K562 (cell line): Measurements from ENCODE around the gene RRAD. TPM values are rescaled to one million over a fixed set of nuclear protein-coding genes. Genes with fewer than 3 reads are reported as not detected.

Experiments used
- CBFB ChIP-seq: sonication (generic); formaldehyde crosslinking; IDR thresholded peaks from 2 replicates; pipeline ENCODE4 v1.4.0; 2020; ENCODE audit warnings: mild to moderate bottlenecking, missing genetic modification reagents
- CREM ChIP-seq: IDR thresholded peaks from 2 replicates; pipeline ENCODE4 v1.6.1; 2014; ENCODE audit warnings: antibody characterized with exemption, low read depth
- CTBP1 ChIP-seq: fragments of 450-650 bp; IDR thresholded peaks from 2 replicates; pipeline ENCODE4 v1.6.1; 2016; ENCODE audit warnings: borderline replicate concordance
- EP300 ChIP-seq: IDR thresholded peaks from 2 replicates; pipeline ENCODE4 v1.6.1; 2012; ENCODE audit warnings: low read length, improper control_type of control experiment
- ETV5 ChIP-seq: sonication (generic); formaldehyde crosslinking; IDR thresholded peaks from 2 replicates; pipeline ENCODE4 v1.4.0; 2020; ENCODE audit warnings: low read depth, mild to moderate bottlenecking, missing genetic modification reagents
- FOXJ2 ChIP-seq: fragments of 200-800 bp; sonication (Bioruptor generic); IDR thresholded peaks from 2 replicates; pipeline ENCODE4 v1.6.1; 2016; ENCODE audit warnings: missing genetic modification characterization, missing compliant biosample characterization
- GTF2E2 ChIP-seq: fragments of 200-800 bp; sonication (Bioruptor generic); IDR thresholded peaks from 2 replicates; pipeline ENCODE4 v1.6.1; 2016; ENCODE audit warnings: missing genetic modification characterization, missing compliant biosample characterization
- JUNB ChIP-seq: fragments of 450-650 bp; formaldehyde crosslinking; conservative IDR thresholded peaks from 2 replicates; pipeline ENCODE4 v1.4.0; 2020; ENCODE audit warnings: mild to moderate bottlenecking
- KLF16 ChIP-seq: IDR thresholded peaks from 2 replicates; pipeline ENCODE4 v1.6.1; 2016; ENCODE audit warnings: antibody characterized with exemption
- NEUROD1 ChIP-seq: fragments of 150-350 bp; IDR thresholded peaks from 2 replicates; pipeline ENCODE4 v1.6.1; 2014; ENCODE audit warnings: borderline replicate concordance, low read length, low read depth; ENCODE audit not compliant: partially characterized antibody
- PHF8 ChIP-seq: fragments of 200-600 bp; sonication (generic); IDR thresholded peaks from 2 replicates; pipeline ENCODE4 v1.6.1; 2012; ENCODE audit warnings: mixed run types, mild to moderate bottlenecking, inconsistent platforms, low read length, moderate library complexity, borderline replicate concordance
- SIN3A ChIP-seq, 2 experiments: fragments of 150-350 bp in 1 of 2; IDR thresholded peaks; 2 replicates each; pipeline ENCODE4 v1.6.1; 2011 to 2016; ENCODE audit warnings: borderline replicate concordance in 2 of 2, low read depth in 2 of 2, low read length in 2 of 2, mild to moderate bottlenecking in 2 of 2, moderate library complexity in 2 of 2; ENCODE audit not compliant: control insufficient read depth in 1 of 2
- SIX5 ChIP-seq, 2 experiments: IDR thresholded peaks; 2 replicates each; pipeline ENCODE4 v1.6.1; 2011; ENCODE audit warnings: low read length in 2 of 2, borderline replicate concordance in 1 of 2, low read depth in 1 of 2, mild to moderate bottlenecking in 1 of 2, moderate library complexity in 1 of 2; ENCODE audit not compliant: insufficient read depth in 1 of 2
- SUPT5H ChIP-seq: fragments of 450-650 bp; IDR thresholded peaks from 2 replicates; pipeline ENCODE4 v1.6.1; 2016
- TEAD4 ChIP-seq, 2 experiments: sonication (generic) in 1 of 2; formaldehyde crosslinking in 1 of 2; IDR thresholded peaks; 2 replicates each; pipeline versions ENCODE4 v1.6.1 to v1.8.0; 2012 to 2022; ENCODE audit warnings: borderline replicate concordance in 1 of 2, inconsistent platforms in 1 of 2, low read length in 1 of 2, mild to moderate bottlenecking in 1 of 2, missing genetic modification reagents in 1 of 2
- TRIM24 ChIP-seq, 2 experiments: fragments of 450-650 bp; IDR thresholded peaks; 2 replicates each; pipeline ENCODE4 v1.6.1; 2016
- XRCC5 ChIP-seq: fragments of 200-400 bp; formaldehyde crosslinking; IDR thresholded peaks from 2 replicates; pipeline ENCODE4 v1.6.1; 2017; ENCODE audit warnings: low read depth, mild to moderate bottlenecking, low read length
- polyA plus RNA-seq, 8 experiments: library from polyadenylated mRNA; depleted of rRNA in 4 of 8; stranded (reverse) in 5 of 8; unstranded in 3 of 8; fragments of >200 nt; fragmentation: Nextera tagmentation in 2 of 8; fragmentation: Illumina TruSeq in 1 of 8; extraction: Ambion mirVana in 2 of 8; extraction: Trizol in 1 of 8; gene quantifications; 2 replicates each; pipeline versions ENCODE4 v1.2.1 to v1.2.3, GENCODE V29; 2011 to 2014; ENCODE audit warnings: inconsistent platforms in 1 of 8, missing spikeins in 1 of 8
- total RNA-seq, 7 experiments: library from RNA; depleted of rRNA in 6 of 7; stranded (reverse); fragments of >200 nt in 6 of 7; fragmentation: Illumina TruSeq in 2 of 7; extraction: Trizol in 2 of 7; gene quantifications; 2 replicates each; pipeline versions ENCODE4 v1.2.1 to v1.2.3, GENCODE V29; 2011 to 2021; ENCODE audit warnings: low replicate concordance in 1 of 7
- TF ChIP-seq, protein P1 (sequence below), 2 experiments: IDR thresholded peaks; 2 replicates each; pipeline ENCODE4 v1.6.1; 2012; ENCODE audit warnings: improper control_type of control experiment in 2 of 2, low read depth in 2 of 2, low read length in 2 of 2, borderline replicate concordance in 1 of 2
- TF ChIP-seq, protein P2 (sequence below), 2 experiments: fragments of 450-650 bp; IDR thresholded peaks; 2 replicates each; pipeline ENCODE4 v1.6.1; 2016
- TF ChIP-seq, protein P3 (sequence below): fragments of 450-650 bp; conservative IDR thresholded peaks from 2 replicates; pipeline ENCODE4 v1.6.1; 2016; ENCODE audit warnings: missing genetic modification characterization, low read depth, mild to moderate bottlenecking, control low read depth, missing compliant biosample characterization

The RRAD gene
- total and polyA plus RNA-seq, 9 of the 15 experiments (the other 6 are each of a cell fraction or from before 2014, with no cell fraction given) = 0.09 to 0.20 (median 0.13) TPM; not detected in 5

DNA sequence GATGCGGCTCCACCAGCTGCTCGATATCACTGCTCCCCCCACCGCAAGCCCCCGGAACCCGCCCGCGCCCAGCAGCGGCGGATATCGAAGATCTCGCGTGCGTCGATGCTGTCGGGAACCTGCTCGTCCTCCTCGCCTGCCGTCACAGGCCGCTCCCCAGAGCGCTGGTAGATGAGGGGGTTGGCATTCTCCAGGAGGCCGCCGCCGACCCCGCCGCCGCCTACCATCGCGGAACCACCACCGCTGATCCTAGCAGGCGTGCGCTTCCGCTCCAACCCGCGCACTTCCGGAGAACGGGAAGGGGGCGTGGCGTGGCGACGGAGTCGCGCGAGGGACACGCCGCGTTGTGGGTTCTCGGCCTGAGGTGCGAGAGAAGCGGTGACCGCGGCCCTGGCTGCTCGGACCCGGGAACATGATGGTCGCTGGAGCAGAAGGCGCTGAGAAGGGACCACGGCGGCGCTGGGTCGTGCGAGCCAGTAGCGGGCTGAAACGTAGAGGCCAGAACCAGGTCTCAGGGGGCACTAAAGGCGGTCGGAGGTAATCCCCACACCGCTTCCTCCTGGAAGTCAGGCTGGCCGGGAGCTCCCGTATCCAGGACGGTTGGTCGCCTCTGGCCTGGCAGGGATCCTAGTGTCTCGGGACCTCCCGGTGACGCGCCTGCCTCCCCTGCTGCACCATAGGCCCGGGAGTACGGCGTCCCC lies 9.0 kb upstream of the RRAD start, which contains the start of gene CIAO2B (continued):
- TF ChIP-seq CTBP1 (peak; percentile 73; the same call in 1 of the 2 replicates), KLF16 (peak; percentile 52), JUNB (CRISPR knock-in tag) (no peak), SUPT5H (peak; percentile 87), XRCC5 (0 out of 2 replicates have a peak, but pooled peaks have one; percentile 41), ETV5 (CRISPR knock-in tag) (peak; percentile 95), SIX5 (IDR thresholded peaks at IDR 0.05; ENCODE audit: borderline replicate concordance in 1 of 2, insufficient read depth in 1 of 2, low read depth in 1 of 2, low read length in 2 of 2) (0 out of 4 replicates have a peak, but pooled peaks of 1 of the 2 experiments have one; percentile 17), TRIM24 (IDR thresholded peaks at IDR 0.05) (peak in 1 of 2 experiments; percentile 67; a peak in 2 of 4 replicates), NEUROD1 (peak; percentile 77), TEAD4 (IDR thresholded peaks at IDR 0.05; ENCODE audit: low read length) (0 out of 2 replicates have a peak, but pooled peaks have one; percentile 8), TEAD4 (CRISPR knock-in tag; IDR thresholded peaks at IDR 0.05; ENCODE audit: borderline replicate concordance) (no peak), FOXJ2 (tag) (no peak), CREM (peak; percentile 88), CBFB (CRISPR knock-in tag) (peak; percentile 79), EP300 (0 out of 2 replicates have a peak, but pooled peaks have one; percentile 11), GTF2E2 (tag) (peak; percentile 84; the same call in 1 of the 2 replicates), PHF8 (peak; percentile 95), SIN3A (IDR thresholded peaks at IDR 0.05; ENCODE audit: borderline replicate concordance in 2 of 2, control insufficient read depth in 1 of 2, low read depth in 2 of 2, low read length in 2 of 2) (peak; percentile 74 to 90; a peak in 2 of 4 replicates)
- TF ChIP-seq, protein P1, sequence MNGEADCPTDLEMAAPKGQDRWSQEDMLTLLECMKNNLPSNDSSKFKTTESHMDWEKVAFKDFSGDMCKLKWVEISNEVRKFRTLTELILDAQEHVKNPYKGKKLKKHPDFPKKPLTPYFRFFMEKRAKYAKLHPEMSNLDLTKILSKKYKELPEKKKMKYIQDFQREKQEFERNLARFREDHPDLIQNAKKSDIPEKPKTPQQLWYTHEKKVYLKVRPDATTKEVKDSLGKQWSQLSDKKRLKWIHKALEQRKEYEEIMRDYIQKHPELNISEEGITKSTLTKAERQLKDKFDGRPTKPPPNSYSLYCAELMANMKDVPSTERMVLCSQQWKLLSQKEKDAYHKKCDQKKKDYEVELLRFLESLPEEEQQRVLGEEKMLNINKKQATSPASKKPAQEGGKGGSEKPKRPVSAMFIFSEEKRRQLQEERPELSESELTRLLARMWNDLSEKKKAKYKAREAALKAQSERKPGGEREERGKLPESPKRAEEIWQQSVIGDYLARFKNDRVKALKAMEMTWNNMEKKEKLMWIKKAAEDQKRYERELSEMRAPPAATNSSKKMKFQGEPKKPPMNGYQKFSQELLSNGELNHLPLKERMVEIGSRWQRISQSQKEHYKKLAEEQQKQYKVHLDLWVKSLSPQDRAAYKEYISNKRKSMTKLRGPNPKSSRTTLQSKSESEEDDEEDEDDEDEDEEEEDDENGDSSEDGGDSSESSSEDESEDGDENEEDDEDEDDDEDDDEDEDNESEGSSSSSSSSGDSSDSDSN (IDR thresholded peaks at IDR 0.05; ENCODE audit: borderline replicate concordance in 1 of 2, low read depth in 2 of 2, low read length in 2 of 2) = 0 out of 4 replicates have a peak, but pooled peaks of 1 of the 2 experiments have one; percentile 68
- TF ChIP-seq, protein P2, sequence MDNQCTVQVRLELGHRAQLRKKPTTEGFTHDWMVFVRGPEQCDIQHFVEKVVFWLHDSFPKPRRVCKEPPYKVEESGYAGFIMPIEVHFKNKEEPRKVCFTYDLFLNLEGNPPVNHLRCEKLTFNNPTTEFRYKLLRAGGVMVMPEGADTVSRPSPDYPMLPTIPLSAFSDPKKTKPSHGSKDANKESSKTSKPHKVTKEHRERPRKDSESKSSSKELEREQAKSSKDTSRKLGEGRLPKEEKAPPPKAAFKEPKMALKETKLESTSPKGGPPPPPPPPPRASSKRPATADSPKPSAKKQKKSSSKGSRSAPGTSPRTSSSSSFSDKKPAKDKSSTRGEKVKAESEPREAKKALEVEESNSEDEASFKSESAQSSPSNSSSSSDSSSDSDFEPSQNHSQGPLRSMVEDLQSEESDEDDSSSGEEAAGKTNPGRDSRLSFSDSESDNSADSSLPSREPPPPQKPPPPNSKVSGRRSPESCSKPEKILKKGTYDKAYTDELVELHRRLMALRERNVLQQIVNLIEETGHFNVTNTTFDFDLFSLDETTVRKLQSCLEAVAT (IDR thresholded peaks at IDR 0.05) = peak in 1 of 2 experiments; percentile 26; a peak in 1 of 4 replicates
- TF ChIP-seq, protein P3, sequence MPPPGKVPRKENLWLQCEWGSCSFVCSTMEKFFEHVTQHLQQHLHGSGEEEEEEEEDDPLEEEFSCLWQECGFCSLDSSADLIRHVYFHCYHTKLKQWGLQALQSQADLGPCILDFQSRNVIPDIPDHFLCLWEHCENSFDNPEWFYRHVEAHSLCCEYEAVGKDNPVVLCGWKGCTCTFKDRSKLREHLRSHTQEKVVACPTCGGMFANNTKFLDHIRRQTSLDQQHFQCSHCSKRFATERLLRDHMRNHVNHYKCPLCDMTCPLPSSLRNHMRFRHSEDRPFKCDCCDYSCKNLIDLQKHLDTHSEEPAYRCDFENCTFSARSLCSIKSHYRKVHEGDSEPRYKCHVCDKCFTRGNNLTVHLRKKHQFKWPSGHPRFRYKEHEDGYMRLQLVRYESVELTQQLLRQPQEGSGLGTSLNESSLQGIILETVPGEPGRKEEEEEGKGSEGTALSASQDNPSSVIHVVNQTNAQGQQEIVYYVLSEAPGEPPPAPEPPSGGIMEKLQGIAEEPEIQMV = no peak
